Measurements from ENCODE around the gene NECTIN4. TPM values are rescaled to one million over a fixed set of nuclear protein-coding genes. Genes with fewer than 3 reads are reported as not detected.

NECTIN4 gene
- total RNA-seq, 1 donor from 2014 or later, result not detected

DNA sequence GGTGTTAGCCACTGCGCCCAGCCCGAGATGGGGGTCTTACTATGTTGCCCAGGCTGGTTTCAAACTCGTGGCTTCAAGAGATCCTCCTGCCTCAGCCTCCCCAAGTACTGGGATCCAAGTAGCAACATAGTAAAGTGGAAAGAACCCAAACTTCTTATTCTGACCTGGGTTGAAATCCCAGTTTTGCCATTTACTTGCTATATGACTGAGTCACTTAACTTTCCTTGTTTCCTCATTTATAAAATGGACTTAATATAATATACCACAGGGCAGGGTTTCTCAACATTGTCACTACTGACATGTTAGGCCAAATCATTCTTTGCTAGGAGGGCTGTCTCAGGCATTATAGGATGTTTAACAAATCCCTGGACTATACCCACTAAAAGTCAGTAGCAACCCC is 21.8 kb upstream of the NECTIN4 start:
- Histone ChIP-seq H3K4me1 (no peaks in the 10 kb centered on the region), H2AFZ (replicated peaks) (no peak overlapping the region), H3F3A (ENCODE audit: low read depth) (no peaks in the 10 kb centered on the region), H3K36me3 (no peaks in the 10 kb centered on the region), H3K9ac (no peak overlapping the region), H3K9me3 (ENCODE audit: low read depth) (no peaks in the 10 kb centered on the region), H3K79me2 (ENCODE audit: low read depth) (peaks cover 90% of the 10 kb centered on the region), H3K27ac (no peak overlapping the region), H3K4me3 (no peak overlapping the region), H3K27me3 (no peaks in the 10 kb centered on the region), H4K20me1 (ENCODE audit: low read depth) (peaks cover 28% of the 10 kb centered on the region), H3K4me2 (no peak overlapping the region)
- Mint-ChIP-seq H3K27me3 (ENCODE audit: insufficient read depth, low read depth) (peaks cover 4% of the 10 kb centered on the region), H3K4me3 (no peak overlapping the region), H3K4me1 (no peaks in the 10 kb centered on the region), H3K27ac (no peak overlapping the region), H3K9me3 (no peaks in the 10 kb centered on the region), H3K36me3 (peaks cover 4% of the 10 kb centered on the region)
- no peak for TF ChIP-seq EZH2 (IDR thresholded peaks at IDR 0.05)
- TF ChIP-seq, protein P1, sequence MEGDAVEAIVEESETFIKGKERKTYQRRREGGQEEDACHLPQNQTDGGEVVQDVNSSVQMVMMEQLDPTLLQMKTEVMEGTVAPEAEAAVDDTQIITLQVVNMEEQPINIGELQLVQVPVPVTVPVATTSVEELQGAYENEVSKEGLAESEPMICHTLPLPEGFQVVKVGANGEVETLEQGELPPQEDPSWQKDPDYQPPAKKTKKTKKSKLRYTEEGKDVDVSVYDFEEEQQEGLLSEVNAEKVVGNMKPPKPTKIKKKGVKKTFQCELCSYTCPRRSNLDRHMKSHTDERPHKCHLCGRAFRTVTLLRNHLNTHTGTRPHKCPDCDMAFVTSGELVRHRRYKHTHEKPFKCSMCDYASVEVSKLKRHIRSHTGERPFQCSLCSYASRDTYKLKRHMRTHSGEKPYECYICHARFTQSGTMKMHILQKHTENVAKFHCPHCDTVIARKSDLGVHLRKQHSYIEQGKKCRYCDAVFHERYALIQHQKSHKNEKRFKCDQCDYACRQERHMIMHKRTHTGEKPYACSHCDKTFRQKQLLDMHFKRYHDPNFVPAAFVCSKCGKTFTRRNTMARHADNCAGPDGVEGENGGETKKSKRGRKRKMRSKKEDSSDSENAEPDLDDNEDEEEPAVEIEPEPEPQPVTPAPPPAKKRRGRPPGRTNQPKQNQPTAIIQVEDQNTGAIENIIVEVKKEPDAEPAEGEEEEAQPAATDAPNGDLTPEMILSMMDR (IDR thresholded peaks at IDR 0.05), result no peak
- TF ChIP-seq EZH2phosphoT487 (IDR thresholded peaks at IDR 0.05), result no peak
- DNase-seq (ENCODE audit: low spot score), result no peak

DNA sequence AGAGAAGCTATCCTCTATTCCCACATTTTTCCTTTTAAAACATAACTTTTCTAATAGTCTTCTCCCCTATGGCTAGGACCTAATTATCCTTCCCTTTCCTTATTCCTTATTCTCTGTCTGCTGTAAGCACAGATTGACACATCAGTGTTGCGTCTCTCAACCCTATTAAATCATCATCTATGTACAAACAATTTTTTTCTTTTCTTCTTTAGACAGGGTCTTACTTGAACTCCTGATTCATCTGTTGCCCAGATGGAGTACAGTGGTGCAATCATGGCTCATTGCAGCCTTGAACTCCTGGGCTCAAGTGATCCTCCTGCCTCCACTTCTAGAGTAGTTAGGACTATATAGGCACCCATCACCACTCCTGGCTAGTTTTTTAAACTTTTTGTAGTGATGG is 17.1 kb upstream of the NECTIN4 start:
- Histone ChIP-seq H3K4me3 (no peak overlapping the region), H3K27me3 (no peaks in the 10 kb centered on the region), H3F3A (ENCODE audit: low read depth) (no peaks in the 10 kb centered on the region), H3K36me3 (no peaks in the 10 kb centered on the region), H3K9me3 (ENCODE audit: low read depth) (no peaks in the 10 kb centered on the region), H3K9ac (no peak overlapping the region), H3K79me2 (ENCODE audit: low read depth) (peaks cover 69% of the 10 kb centered on the region), H3K27ac (no peak overlapping the region), H3K4me2 (no peak overlapping the region), H4K20me1 (ENCODE audit: low read depth) (peaks cover 6% of the 10 kb centered on the region), H2AFZ (replicated peaks) (no peak overlapping the region), H3K4me1 (no peaks in the 10 kb centered on the region)
- H3K4me1 Mint-ChIP-seq, result no peaks in the 10 kb centered on the region
- peaks cover 17% of the 10 kb centered on the region for H3K36me3 Mint-ChIP-seq
- TF ChIP-seq, protein P1 (IDR thresholded peaks at IDR 0.05), result no peak
- TF ChIP-seq EZH2phosphoT487 (IDR thresholded peaks at IDR 0.05) (no peak), EZH2 (IDR thresholded peaks at IDR 0.05) (no peak)
- no peaks in the 10 kb centered on the region for H3K9me3 Mint-ChIP-seq
- DNase-seq (ENCODE audit: low spot score), result no peak
- no peak overlapping the region for H3K4me3 Mint-ChIP-seq
- H3K27ac Mint-ChIP-seq, result no peak overlapping the region
- peaks cover 2% of the 10 kb centered on the region for H3K27me3 Mint-ChIP-seq (ENCODE audit: insufficient read depth, low read depth)

DNA sequence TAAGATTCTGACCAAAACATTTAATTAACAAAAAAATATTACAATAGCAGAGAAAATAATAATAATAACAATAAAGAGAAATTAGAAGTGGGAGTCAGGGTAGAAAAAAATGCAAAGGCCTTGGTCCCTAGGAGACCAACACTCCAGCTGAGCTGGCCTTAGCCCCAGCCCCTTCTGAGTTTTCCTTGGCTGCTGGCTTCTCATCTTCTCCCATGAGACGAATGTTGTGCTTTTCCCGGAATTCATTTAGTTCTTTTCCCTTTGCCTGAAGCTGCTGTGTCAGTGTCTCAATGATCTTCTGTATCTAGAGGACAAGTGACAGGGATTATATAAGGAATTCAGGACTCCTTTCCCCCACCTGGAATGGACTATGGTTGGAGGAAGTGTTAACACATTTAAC is 11.2 kb upstream of the NECTIN4 start:
- H2AFZ ChIP-seq (replicated peaks), result no peak overlapping the region
- no peaks in the 10 kb centered on the region for H3K36me3 ChIP-seq
- no peak for DNase-seq (ENCODE audit: low spot score)
- H3K27ac Mint-ChIP-seq, result no peak overlapping the region
- peaks cover 11% of the 10 kb centered on the region for H3K27me3 Mint-ChIP-seq (ENCODE audit: insufficient read depth, low read depth)
- TF ChIP-seq EZH2phosphoT487 (IDR thresholded peaks at IDR 0.05) (no peak), EZH2 (IDR thresholded peaks at IDR 0.05) (no peak)
- TF ChIP-seq, protein P1 (IDR thresholded peaks at IDR 0.05), result no peak
- H3K79me2 ChIP-seq (ENCODE audit: low read depth), result peaks cover 20% of the 10 kb centered on the region
- H3K4me1 ChIP-seq, result no peaks in the 10 kb centered on the region
- H4K20me1 ChIP-seq (ENCODE audit: low read depth), result no peaks in the 10 kb centered on the region
- H3K9me3 Mint-ChIP-seq, result no peaks in the 10 kb centered on the region
- H3F3A ChIP-seq (ENCODE audit: low read depth), result peaks cover 8% of the 10 kb centered on the region
- H3K36me3 Mint-ChIP-seq, result peaks cover 16% of the 10 kb centered on the region
- no peak overlapping the region for H3K4me3 Mint-ChIP-seq
- no peak overlapping the region for H3K27ac ChIP-seq
- H3K9ac ChIP-seq, result no peak overlapping the region
- no peaks in the 10 kb centered on the region for H3K27me3 ChIP-seq
- H3K9me3 ChIP-seq (ENCODE audit: low read depth), result no peaks in the 10 kb centered on the region
- H3K4me1 Mint-ChIP-seq, result peaks cover 15% of the 10 kb centered on the region
- H3K4me3 ChIP-seq, result no peak overlapping the region
- H3K4me2 ChIP-seq, result no peak overlapping the region

Data from neural progenitor cell (in vitro differentiated cells).